ENCODE measurements around the gene CTIF. TPM values are rescaled to one million over a fixed set of nuclear protein-coding genes. Genes with fewer than 3 reads are reported as not detected.

The CTIF gene
- total RNA-seq, 1 donor from 2014 or later, result 72.4 TPM

DNA sequence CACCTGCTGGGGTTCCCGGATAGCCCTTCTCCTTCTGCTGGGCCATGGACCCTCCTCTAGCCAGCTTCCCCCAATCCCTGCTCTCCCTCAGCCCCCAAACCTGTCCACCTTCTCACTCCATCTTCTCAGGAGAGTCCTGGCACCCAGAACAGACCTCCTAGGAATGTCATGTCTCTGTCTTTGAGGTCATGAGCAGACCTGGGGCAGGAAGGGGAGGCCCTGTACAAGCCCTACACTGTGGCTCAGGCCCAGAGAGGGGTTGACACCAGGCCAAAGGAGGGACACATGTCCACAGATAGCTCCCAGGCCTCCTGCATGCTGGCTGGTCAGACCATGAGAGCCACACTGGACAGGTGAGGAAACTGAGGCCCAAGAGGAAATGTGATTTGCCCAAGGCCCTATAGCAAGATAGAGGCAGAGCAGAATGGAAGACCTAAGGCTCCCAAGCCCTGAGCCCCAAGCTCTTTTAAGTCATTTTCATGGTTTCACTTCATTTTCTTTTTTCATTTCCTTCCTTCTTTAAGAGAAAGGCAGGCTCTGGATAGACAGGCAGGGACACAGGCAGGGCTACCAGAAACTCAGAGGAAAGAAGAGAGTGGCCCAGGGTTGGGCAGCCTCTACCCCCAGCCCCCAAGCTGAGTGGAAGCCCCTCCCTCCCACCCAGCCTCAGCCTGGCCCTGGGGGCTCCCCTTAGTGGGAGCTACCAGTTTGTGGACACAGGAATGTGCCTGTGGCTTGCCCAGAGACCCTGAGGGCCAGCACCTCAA lies 252.2 kb downstream of the CTIF start:
- Histone ChIP-seq H3K9me3 (no peaks in the 10 kb centered on the region), H3K27ac (peak overlapping the region; percentile 81), H3K4me1 (peaks cover 19% of the 10 kb centered on the region), H3K36me3 (no peaks in the 10 kb centered on the region), H3K4me3 (no peak overlapping the region), H3K27me3 (no peaks in the 10 kb centered on the region)
- ATAC-seq, result peak; percentile 6
- intact Hi-C loops (cut with DNase I), result no loop called here
- TF ChIP-seq, protein P1, sequence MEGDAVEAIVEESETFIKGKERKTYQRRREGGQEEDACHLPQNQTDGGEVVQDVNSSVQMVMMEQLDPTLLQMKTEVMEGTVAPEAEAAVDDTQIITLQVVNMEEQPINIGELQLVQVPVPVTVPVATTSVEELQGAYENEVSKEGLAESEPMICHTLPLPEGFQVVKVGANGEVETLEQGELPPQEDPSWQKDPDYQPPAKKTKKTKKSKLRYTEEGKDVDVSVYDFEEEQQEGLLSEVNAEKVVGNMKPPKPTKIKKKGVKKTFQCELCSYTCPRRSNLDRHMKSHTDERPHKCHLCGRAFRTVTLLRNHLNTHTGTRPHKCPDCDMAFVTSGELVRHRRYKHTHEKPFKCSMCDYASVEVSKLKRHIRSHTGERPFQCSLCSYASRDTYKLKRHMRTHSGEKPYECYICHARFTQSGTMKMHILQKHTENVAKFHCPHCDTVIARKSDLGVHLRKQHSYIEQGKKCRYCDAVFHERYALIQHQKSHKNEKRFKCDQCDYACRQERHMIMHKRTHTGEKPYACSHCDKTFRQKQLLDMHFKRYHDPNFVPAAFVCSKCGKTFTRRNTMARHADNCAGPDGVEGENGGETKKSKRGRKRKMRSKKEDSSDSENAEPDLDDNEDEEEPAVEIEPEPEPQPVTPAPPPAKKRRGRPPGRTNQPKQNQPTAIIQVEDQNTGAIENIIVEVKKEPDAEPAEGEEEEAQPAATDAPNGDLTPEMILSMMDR (IDR thresholded peaks at IDR 0.05), result no peak
- DNase-seq, result peak; percentile 58

DNA sequence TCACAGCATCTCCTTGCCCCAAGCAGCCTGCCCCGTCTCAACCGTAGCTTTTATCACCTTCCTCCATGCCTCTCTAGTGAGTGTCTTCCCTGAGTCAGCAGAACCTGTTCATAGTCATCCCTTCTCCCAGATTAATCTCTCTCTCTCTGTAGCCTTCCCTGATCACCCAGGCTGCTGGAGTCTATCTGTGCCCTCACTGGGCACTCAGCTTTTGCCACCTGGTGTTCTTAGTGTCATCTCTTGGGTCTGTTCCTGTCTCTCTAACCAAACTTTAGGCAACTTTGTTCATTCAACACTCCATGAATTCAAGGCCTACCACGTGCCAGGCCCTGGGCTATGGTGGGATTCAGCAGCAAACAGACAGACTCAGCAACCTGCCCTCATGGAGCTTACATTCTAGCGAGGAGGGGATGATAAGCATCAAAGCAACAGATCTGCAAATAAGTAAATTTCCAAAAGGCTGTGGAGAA lies 252.8 kb downstream of the CTIF start:
- H3K9me3 ChIP-seq, result no peaks in the 10 kb centered on the region
- H3K4me1 ChIP-seq, result peaks cover 18% of the 10 kb centered on the region
- no peaks in the 10 kb centered on the region for H3K27me3 ChIP-seq
- TF ChIP-seq, protein P1 (IDR thresholded peaks at IDR 0.05), result no peak
- H3K36me3 ChIP-seq, result no peaks in the 10 kb centered on the region
- H3K4me3 ChIP-seq, result no peak overlapping the region
- no peak for ATAC-seq
- intact Hi-C loops (cut with DNase I), result no loop called here
- H3K27ac ChIP-seq, result no peak overlapping the region
- no peak for DNase-seq

- Histone ChIP-seq H3K4me1 (peaks cover 18% of the 10 kb centered on the region), H3K4me3 (no peak overlapping the region), H3K27ac (no peak overlapping the region), H3K36me3 (no peaks in the 10 kb centered on the region), H3K27me3 (no peaks in the 10 kb centered on the region), H3K9me3 (no peaks in the 10 kb centered on the region)
- DNase-seq (peak; percentile 43), ATAC-seq (no peak)
- intact Hi-C loops (cut with DNase I), result no loop called here
- TF ChIP-seq, protein P1 (IDR thresholded peaks at IDR 0.05), result no peak
Observed at GRCh38 chr18:48792141-48792540, 253.3 kb downstream of the CTIF start.

GRCh38 chr18:48792611-48793380 lies 254.0 kb downstream of the CTIF start:
- H3K27me3 ChIP-seq, result no peaks in the 10 kb centered on the region
- intact Hi-C loops (cut with DNase I), result no loop called here
- H3K27ac ChIP-seq, result no peak overlapping the region
- H3K36me3 ChIP-seq, result no peaks in the 10 kb centered on the region
- no peaks in the 10 kb centered on the region for H3K9me3 ChIP-seq
- TF ChIP-seq, protein P1 (IDR thresholded peaks at IDR 0.05), result no peak
- no peak overlapping the region for H3K4me3 ChIP-seq
- peaks cover 18% of the 10 kb centered on the region for H3K4me1 ChIP-seq
- no peak for ATAC-seq
- peak; percentile 20 for DNase-seq

- intact Hi-C loops (cut with DNase I), result no loop called here
- TF ChIP-seq, protein P1 (IDR thresholded peaks at IDR 0.05), result no peak
- Histone ChIP-seq H3K4me3 (no peak overlapping the region), H3K4me1 (peaks cover 18% of the 10 kb centered on the region), H3K27me3 (no peaks in the 10 kb centered on the region), H3K9me3 (no peaks in the 10 kb centered on the region), H3K36me3 (no peaks in the 10 kb centered on the region), H3K27ac (no peak overlapping the region)
- DNase-seq, result peak; percentile 43
- no peak for ATAC-seq
Observed at GRCh38 chr18:48794251-48794970, 255.6 kb downstream of the CTIF start.

Data from upper lobe of right lung (tissue), 1 donor.